ENCODE measurements around the gene CNTFR. TPM values are rescaled to one million over a fixed set of nuclear protein-coding genes. Genes with fewer than 3 reads are reported as not detected.

The CNTFR gene
- total RNA-seq, 2 experiments from 2014 or later = not detected

GRCh38 chr9:34547960-34548611 is 41.4 kb downstream of the CNTFR start:
- Histone ChIP-seq H3K4me2 (ENCODE audit: low read length) (no peak overlapping the region), H3K79me2 (ENCODE audit: insufficient read depth, low read depth, low read length) (no peaks in the 10 kb centered on the region), H3K4me1 (ENCODE audit: insufficient read depth, low read length, poor library complexity, severe bottlenecking) (no peaks in the 10 kb centered on the region), H3K27ac (ENCODE audit: low read depth, low read length, poor library complexity, severe bottlenecking) (no peak overlapping the region), H3K4me3 (ENCODE audit: low read depth, low read length, poor library complexity, severe bottlenecking) (no peak overlapping the region), H3K9me3 (ENCODE audit: low read length) (no peaks in the 10 kb centered on the region), H3K36me3 (ENCODE audit: insufficient read depth, low read length) (no peaks in the 10 kb centered on the region), H3K9me2 (ENCODE audit: insufficient read depth, low read length) (no peaks in the 10 kb centered on the region), H4K20me1 (ENCODE audit: insufficient read depth, low read length) (no peaks in the 10 kb centered on the region), H2AFZ (ENCODE audit: low read length) (no peak overlapping the region)
- peak; percentile 18 for DNase-seq (ENCODE audit: low spot score)
- ChIA-PET POLR2A (no interaction called here), CTCF (ENCODE audit: unreplicated experiment) (no interaction called here)
- no TSS peak for BruUV-seq (replicated peaks)
- TF ChIP-seq EZH2phosphoT487 (IDR thresholded peaks at IDR 0.05; ENCODE audit: borderline replicate concordance, low read depth, low read length) = no peak
- TF ChIP-seq CTCF (conservative IDR thresholded peaks at IDR 0.05; ENCODE audit: low read length) = peak; percentile 79
- intact Hi-C loops (cut with micrococcal nuclease; ENCODE audit: unreplicated experiment) = loop anchor here (1.0 to 5.0 kb wide), 4 partner anchors 44 to 141 kb away; no protein-coding TSS in a partner anchor

GRCh38 chr9:34546834-34547827 is 42.4 kb downstream of the CNTFR start:
- intact Hi-C loops (cut with micrococcal nuclease; ENCODE audit: unreplicated experiment) = loop anchor here (1.0 to 5.0 kb wide), 3 partner anchors 56 to 140 kb away; no protein-coding TSS in a partner anchor
- BruUV-seq (replicated peaks) = no TSS peak

More at GRCh38 chr9:34546834-34547827, 42.4 kb downstream of the CNTFR start:
- ChIA-PET POLR2A (no interaction called here), CTCF (ENCODE audit: unreplicated experiment) (no interaction called here)
- H3K9me3 ChIP-seq (ENCODE audit: low read length) = no peaks in the 10 kb centered on the region
- no peaks in the 10 kb centered on the region for H3K9me2 ChIP-seq (ENCODE audit: insufficient read depth, low read length)
- TF ChIP-seq EZH2phosphoT487 (IDR thresholded peaks at IDR 0.05; ENCODE audit: borderline replicate concordance, low read depth, low read length) (no peak), CTCF (conservative IDR thresholded peaks at IDR 0.05; ENCODE audit: low read length) (peak; percentile 78)
- DNase-seq (ENCODE audit: low spot score) = peak; percentile 54
- no peak overlapping the region for H3K27ac ChIP-seq (ENCODE audit: low read depth, low read length, poor library complexity, severe bottlenecking)
- H3K79me2 ChIP-seq (ENCODE audit: insufficient read depth, low read depth, low read length) = no peaks in the 10 kb centered on the region
- H3K4me2 ChIP-seq (ENCODE audit: low read length) = no peak overlapping the region
- H2AFZ ChIP-seq (ENCODE audit: low read length) = no peak overlapping the region
- H4K20me1 ChIP-seq (ENCODE audit: insufficient read depth, low read length) = no peaks in the 10 kb centered on the region
- H3K36me3 ChIP-seq (ENCODE audit: insufficient read depth, low read length) = no peaks in the 10 kb centered on the region
- H3K4me1 ChIP-seq (ENCODE audit: insufficient read depth, low read length, poor library complexity, severe bottlenecking) = no peaks in the 10 kb centered on the region
- H3K4me3 ChIP-seq (ENCODE audit: low read depth, low read length, poor library complexity, severe bottlenecking) = no peak overlapping the region

Measured in OCI-LY7 (cell line).